SJCRH30 (cell line): ENCODE data around the gene FBXO24. TPM values are rescaled to one million over a fixed set of nuclear protein-coding genes. Genes with fewer than 3 reads are reported as not detected.

Source experiments
- DNase-seq, 2 experiments: peaks; one replicate each; pipeline ENCODE4 v3.0.0-alpha.2; 2015 to 2020
- H3K27ac ChIP-seq: fragments of 250-450 bp; sonication (Bioruptor Pico); 2 replicates; pipeline ENCODE4 v1.5.1; 2020; ENCODE audit warnings: mild to moderate bottlenecking, moderate library complexity
- H3K27me3 ChIP-seq: fragments of 250-450 bp; sonication (Bioruptor Pico); 2 replicates; pipeline ENCODE4 v1.5.1; 2020; ENCODE audit warnings: mild to moderate bottlenecking, moderate library complexity
- H3K36me3 ChIP-seq: fragments of 250-450 bp; sonication (Bioruptor Pico); 2 replicates; pipeline ENCODE4 v1.5.1; 2020; ENCODE audit warnings: mild to moderate bottlenecking, moderate library complexity
- H3K4me1 ChIP-seq: fragments of 250-450 bp; sonication (Bioruptor Pico); 2 replicates; pipeline ENCODE4 v1.5.1; 2020; ENCODE audit warnings: mild to moderate bottlenecking, moderate library complexity
- H3K4me3 ChIP-seq: fragments of 250-450 bp; sonication (Bioruptor Pico); 2 replicates; pipeline ENCODE4 v1.5.1; 2020; ENCODE audit warnings: mild to moderate bottlenecking, moderate library complexity
- H3K9me3 ChIP-seq: fragments of 250-450 bp; sonication (Bioruptor Pico); replicated peaks from 2 replicates; pipeline ENCODE4 v1.5.1; 2020; ENCODE audit warnings: mild to moderate bottlenecking, moderate library complexity
- total RNA-seq: library from RNA; depleted of rRNA; stranded (reverse); fragments of >200 nt; shearing (Covaris generic); gene quantifications from 2 replicates; pipeline ENCODE4 v1.2.3, GENCODE V29; 2014

Gene FBXO24
- total RNA-seq, 1 experiment from 2014 or later, result not detected

DNA sequence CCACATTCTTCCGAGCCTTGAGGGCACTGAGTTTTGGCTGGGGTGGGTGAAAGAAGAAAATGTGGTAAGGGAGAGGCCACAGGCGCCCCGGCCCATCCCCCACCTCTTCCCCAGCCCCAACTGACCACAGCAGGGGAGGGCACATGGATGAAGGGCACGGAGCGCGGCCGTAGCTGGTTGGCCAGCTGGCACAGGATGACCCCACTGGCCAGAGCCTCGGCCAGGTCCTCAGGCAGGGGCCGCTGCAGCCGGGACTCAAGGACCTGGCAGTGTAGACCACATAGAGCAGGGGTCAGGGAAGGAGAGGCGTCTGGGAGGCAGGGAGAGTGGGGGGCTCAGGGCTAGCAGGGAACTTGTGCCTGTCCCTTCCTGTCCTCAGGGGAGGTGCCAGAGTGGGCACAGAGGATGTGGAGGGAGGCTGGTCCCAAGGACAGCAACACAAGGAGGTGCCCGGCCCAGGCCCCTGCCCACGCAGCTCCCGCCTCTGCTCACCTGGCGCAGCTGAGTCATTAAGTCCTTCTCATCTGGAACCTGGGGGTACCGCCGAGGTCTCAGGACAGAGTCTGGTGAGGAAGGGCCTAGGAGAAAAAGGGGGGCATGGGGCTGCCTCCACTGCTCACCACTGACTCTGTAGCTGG, 10.3 kb upstream of the FBXO24 start:
- Histone ChIP-seq H3K36me3 (peaks cover 47% of the 10 kb centered on the region), H3K4me3 (no peak overlapping the region), H3K27ac (no peak overlapping the region), H3K27me3 (no peaks in the 10 kb centered on the region), H3K4me1 (no peaks in the 10 kb centered on the region), H3K9me3 (no peaks in the 10 kb centered on the region)
- no peak for DNase-seq

DNA sequence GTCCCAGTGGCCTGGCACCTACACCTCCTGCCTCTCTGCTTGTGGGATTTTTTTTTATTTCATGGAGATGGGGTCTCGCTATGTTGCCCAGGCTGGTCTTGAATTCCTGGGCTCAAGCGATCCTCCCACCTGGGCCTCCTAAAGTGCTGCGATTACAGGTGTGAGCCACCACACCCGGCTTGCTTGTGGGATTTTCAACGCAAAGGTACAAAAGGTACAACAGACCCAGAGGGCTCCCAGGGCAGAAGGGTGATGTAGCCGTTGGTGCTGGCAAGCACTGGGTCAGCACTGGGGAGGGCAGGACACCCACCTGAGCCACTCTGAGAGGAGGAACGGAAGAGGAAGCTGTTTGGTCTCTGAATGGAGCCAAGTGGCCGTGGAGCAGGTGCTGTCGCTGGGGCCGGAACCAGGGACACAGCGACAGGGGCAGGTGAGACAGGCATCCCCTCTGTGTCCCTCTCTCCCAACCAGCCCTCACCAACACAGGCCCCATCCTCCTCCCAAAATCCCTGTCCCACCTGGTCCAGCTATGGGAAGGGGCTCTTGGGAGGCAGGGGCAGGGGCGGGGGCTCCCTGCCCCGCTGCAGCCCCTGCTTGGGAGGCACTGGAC, 9.6 kb upstream of the FBXO24 start:
- Histone ChIP-seq H3K27me3 (no peaks in the 10 kb centered on the region), H3K27ac (no peak overlapping the region), H3K36me3 (peaks cover 53% of the 10 kb centered on the region), H3K4me3 (no peak overlapping the region), H3K4me1 (no peaks in the 10 kb centered on the region), H3K9me3 (no peaks in the 10 kb centered on the region)
- DNase-seq, result no peak

DNA sequence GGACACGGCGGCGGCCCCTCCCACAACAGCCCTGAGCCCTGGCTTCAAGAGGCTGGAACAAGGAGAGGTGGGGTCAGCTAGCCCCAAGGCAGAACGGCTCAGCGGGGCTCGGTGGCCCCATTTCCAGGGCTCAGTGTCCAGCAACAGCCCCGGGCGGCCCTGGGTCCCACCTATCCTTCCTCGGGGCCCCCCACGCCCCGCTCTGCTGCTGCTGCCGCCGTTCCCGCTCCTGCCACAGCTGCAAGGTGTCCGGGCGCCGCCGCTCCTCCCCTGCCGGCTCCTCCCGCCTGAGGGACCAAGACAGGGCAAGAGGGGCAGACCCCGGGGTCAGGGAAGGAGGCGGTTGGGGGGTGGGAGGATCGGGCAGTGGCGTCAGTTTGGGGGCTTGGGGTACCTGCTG, 9.0 kb upstream of the FBXO24 start:
- DNase-seq, result no peak
- peaks cover 56% of the 10 kb centered on the region for H3K36me3 ChIP-seq

DNA sequence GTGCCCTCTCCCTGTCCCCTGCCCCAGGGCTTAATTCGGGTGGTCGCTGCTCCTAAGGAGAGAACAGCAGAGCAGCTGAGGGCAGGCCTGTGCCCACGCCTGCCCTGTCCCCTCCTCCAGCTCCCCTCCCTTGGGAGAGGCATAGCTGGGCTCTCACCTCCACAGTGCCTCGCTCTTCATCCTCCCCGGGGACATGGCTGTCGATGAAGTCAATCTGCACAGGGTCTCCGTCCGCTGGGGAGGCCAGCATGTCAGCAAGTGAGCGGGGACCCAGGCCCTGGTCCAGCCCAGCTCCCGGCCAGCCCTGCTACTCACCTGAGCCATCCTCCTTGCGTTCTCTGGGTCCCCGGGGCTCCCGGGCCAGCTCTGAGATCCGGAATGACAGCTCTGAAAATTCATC, 8.6 kb upstream of the FBXO24 start:
- Histone ChIP-seq H3K27me3 (no peaks in the 10 kb centered on the region), H3K4me3 (no peak overlapping the region), H3K4me1 (no peaks in the 10 kb centered on the region), H3K36me3 (peaks cover 56% of the 10 kb centered on the region), H3K27ac (no peak overlapping the region), H3K9me3 (no peaks in the 10 kb centered on the region)
- no peak for DNase-seq

More for the DNA sequence above, 9.0 kb upstream of the FBXO24 start:
- Histone ChIP-seq H3K27ac (no peak overlapping the region), H3K9me3 (no peaks in the 10 kb centered on the region), H3K4me3 (no peak overlapping the region), H3K27me3 (no peaks in the 10 kb centered on the region), H3K4me1 (no peaks in the 10 kb centered on the region)

DNA sequence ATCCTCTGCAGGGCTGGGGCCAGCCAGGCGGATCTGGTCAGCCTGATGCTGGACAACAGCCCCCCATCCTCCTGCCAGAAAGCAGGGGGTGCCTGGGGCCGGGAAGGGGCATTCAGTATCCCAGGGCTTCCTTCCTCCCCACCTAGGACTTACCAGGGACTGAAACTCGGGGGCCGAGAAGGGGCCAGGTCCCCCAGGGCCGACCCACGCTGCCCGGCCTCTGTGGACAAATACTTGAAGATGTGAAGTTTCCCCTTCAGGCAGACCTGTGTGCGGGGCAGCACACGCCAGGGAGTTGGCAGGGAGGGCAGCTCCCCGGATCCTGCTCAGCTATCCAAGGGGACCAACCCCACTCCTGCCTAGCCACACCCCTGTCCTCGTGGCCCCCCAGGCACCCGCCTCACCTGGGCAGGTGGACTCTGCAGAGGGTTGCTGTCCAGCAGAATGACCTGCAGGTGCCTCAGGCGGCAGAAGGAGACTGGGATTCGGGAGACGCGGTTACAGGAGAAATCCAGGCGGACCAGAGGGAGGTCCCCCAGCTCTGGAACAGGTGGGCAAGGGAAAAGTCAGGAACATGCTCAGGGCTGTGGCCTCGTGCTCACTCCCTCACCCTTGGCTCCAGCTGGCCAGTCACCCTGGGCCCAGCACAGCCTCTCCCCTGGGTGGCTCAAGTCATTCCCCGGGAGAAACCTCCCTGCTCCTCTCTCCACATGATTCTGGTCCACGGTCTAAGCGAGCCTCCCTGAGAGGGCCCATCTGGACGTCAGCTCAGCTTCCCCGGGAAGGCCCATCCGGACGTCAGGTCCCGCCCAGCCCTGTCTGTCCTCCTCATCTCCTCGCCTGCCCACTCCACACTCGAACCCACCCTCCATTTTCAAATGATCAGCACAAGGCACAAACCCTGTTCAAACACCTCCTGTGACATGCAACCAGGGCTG, 7.6 kb upstream of the FBXO24 start:
- Histone ChIP-seq H3K4me3 (no peak overlapping the region), H3K27me3 (no peaks in the 10 kb centered on the region), H3K4me1 (peaks cover 2% of the 10 kb centered on the region), H3K36me3 (peaks cover 56% of the 10 kb centered on the region), H3K9me3 (no peaks in the 10 kb centered on the region), H3K27ac (no peak overlapping the region)
- no peak for DNase-seq

DNA sequence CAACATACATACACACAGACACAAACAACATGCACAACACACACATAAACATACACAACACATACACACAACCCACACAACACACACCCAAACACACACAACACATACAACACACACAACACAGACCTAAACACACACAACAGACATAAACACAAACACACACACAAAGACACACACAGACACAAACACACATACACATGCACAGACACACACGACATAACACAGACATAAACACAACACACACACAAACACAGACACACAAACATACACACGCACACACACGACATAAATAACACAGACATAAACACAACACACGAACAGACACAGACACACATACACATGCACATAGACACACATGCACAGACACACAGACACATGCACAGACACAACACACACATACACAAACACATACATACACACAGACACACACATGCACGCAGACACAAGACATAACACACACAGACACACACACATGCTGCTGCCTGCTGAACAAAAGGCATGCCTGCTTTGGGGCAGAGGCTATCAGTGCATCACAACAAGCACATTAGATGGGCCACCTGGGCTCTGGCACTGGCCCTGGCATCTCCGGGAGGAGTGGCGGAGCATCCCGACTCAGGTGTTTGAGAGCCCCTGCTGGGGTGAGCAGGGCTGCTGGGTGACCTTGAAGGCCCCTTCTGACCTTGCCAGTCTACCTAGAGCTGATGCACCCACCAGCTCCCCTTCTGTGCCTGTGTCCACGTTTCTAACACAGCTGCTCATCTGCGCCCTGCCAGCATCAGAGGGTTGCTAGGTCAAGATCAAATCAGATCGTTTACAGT, 5.5 kb upstream of the FBXO24 start:
- H3K4me1 ChIP-seq, result peaks cover 13% of the 10 kb centered on the region

DNA sequence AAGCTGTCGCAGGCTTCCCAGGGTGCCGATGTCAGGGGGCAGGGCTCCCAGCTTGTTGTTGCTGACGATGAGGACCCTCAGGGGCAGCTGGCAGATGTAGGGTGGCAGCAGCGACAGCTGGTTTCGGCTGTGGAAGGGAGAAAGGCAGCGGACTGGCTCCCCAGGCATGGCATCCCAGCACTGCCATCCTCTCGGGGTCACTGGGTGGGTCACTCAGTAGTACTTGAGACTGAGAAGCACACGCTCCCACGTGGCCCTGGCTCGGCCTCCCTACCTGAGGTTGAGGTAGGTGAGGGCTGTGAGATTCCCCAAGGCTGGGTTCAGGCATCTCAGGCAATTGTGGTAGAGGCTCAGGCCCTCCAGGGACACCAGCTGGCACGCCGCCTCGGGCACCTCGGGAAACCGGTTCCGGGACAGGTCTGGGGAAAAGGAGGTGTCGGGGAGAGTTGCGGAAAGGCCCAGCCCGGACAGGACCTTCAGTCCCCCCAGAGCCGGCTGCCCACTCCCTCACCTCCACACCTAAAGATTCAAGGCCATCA, 4.0 kb upstream of the FBXO24 start:
- H3K9me3 ChIP-seq, result no peaks in the 10 kb centered on the region
- peaks cover 13% of the 10 kb centered on the region for H3K4me1 ChIP-seq
- no peak overlapping the region for H3K27ac ChIP-seq
- H3K4me3 ChIP-seq, result no peak overlapping the region
- no peak for DNase-seq
- H3K27me3 ChIP-seq, result no peaks in the 10 kb centered on the region
- H3K36me3 ChIP-seq, result peaks cover 39% of the 10 kb centered on the region

More for the DNA sequence above, 5.5 kb upstream of the FBXO24 start:
- Histone ChIP-seq H3K27me3 (no peaks in the 10 kb centered on the region), H3K36me3 (peaks cover 47% of the 10 kb centered on the region), H3K9me3 (no peaks in the 10 kb centered on the region), H3K4me3 (no peak overlapping the region), H3K27ac (no peak overlapping the region)
- no peak for DNase-seq

DNA sequence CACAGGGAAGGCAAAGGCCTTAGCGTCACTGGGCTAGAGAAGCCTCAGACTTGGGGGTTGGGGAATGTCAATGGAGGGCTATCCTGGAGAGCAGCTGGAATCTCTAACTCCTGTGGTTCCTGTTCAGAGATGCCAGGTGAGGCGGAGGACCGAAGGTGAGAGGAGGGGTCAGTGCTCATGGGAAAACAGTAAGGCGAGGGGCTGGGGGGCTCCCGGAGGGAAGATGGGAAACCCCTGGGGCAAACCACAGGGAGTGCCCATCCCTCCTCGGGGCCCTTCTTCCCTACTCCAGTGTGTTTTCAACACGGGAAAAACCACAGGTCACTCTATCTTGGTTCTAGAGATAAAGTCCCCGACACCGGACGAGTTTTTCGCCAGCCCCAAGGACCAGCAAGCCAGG, 3.5 kb upstream of the FBXO24 start:
- DNase-seq, result no peak
- Histone ChIP-seq H3K4me3 (no peak overlapping the region), H3K36me3 (peaks cover 38% of the 10 kb centered on the region), H3K27ac (no peak overlapping the region), H3K9me3 (no peaks in the 10 kb centered on the region), H3K4me1 (peaks cover 13% of the 10 kb centered on the region), H3K27me3 (no peaks in the 10 kb centered on the region)

DNA sequence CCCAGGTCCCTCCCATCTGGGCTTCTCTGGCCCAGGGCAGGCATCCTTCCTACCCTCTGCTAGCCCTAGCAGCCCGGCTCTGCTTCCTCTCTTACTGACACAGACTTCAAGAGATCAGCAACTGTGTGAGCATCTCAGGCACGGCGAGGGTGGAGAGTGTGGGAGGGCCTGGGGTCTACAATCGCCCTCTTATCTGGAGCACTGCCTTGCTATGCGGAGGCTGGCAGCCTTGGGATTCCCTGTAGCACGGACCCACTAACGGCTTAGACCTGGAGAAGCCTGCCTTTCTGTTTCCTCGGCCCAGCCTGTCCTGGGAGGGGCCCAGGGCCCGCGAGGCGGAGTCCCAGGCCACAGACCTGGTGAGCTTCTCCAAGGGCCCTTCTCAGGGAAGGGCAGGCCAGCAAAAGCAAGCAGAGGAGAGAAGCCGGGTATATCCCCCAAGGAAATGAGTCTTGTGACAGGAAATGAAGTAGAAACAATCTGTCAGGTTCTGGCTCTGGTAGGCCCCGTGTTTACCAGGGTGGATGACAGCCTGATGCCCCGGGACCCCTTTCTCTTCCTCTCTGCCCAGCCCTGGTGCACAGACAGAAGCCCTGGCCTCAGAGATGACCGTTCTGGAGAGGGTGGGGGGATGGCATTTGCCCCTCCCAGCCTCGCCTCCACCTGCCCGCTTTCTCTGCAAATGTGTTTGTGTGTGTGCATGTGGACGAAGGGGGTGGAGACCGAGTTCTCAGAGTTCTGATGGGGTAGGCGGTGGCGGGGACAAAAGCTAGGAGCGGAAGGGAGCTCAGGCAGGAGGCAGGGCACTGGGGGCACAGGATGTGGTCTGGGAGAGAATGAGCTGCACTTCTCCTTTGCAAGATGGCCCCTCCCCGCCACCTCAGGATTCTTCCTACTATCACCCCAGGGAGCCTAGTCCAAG, 2.7 kb upstream of the FBXO24 start:
- H3K9me3 ChIP-seq, result no peaks in the 10 kb centered on the region
- no peaks in the 10 kb centered on the region for H3K27me3 ChIP-seq
- H3K27ac ChIP-seq, result peak overlapping the region; percentile 56
- DNase-seq, result no peak
- peaks cover 30% of the 10 kb centered on the region for H3K36me3 ChIP-seq
- peaks cover 13% of the 10 kb centered on the region for H3K4me1 ChIP-seq
- peak overlapping the region; percentile 31 for H3K4me3 ChIP-seq

DNA sequence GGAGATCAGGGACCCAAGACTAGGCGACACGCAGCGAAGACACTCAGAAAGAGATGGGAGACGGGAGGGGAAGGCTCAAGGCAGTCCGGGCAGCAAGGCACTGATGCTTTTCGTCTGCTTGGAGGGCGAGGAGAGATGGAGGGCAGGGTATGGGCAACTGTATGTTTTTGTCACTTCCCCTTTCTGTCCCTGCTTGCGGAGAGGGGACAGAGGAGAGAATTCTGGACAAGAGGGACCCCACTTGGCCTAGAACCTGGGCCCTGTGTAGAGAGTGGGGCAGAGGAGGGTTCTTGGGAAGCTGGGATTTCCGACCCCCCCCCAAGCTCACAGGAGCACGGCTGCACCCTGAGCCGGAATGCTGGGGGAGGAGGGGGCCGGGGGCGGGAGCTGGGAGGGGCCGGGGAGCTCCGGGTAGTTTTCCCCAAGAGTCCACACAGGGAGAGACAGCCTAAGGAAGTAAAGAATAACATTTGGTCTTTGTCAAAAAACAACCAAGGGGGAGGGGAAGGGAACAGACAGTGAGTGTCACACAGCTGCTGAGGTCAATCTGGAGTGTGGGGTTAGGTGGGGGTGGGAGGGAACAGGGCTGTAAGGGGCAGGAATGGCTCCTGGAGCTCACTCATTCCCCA, 2.0 kb upstream of the FBXO24 start:
- Histone ChIP-seq H3K4me3 (peak overlapping the region; percentile 83), H3K9me3 (no peaks in the 10 kb centered on the region)
- peak; percentile 78 to 91 for DNase-seq

DNA sequence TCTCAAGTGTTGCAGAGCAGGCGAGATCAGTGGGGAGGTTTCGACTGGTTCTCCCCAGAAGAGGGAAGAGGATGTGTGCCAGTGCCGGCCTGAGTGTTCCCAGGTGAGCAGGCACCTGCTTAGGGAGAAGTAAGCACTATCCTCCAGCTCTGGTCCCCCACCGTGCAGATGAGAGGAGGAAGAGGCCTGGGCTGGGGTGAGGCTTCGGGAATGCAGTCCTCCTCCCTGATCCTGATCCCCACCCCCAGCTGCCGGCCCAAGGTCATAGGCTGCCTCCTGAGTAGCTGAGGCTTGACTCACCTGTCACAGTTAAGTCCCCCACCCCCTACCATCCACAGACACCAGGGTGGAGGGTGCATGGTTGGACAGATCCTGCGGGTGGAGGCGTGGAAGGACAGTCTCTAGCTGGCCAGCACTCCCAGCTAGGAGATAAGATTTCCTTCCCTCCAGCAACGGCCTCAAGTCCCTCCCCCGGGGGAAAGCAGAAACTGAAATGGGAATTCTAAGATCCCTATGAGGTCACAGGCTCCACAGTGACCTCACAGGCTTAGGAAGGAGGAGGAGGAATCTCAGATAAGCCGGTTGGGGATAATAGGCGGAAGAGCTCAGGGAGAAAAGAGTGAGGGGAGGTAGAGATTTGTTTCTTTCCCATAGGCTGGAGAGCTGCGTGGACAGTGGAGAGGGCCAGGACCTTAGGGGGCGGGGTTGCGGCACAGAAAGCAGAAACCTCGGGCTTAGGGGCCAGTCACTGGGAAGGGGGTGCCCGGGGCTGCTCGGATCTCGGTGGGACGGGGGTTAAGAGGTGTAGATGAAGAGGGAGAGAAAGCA, 1.2 kb upstream of the FBXO24 start:
- peaks cover 21% of the 10 kb centered on the region for H3K36me3 ChIP-seq
- no peaks in the 10 kb centered on the region for H3K9me3 ChIP-seq
- peak overlapping the region; percentile 83 for H3K4me3 ChIP-seq
- H3K27ac ChIP-seq, result peak overlapping the region; percentile 86
- H3K27me3 ChIP-seq, result no peaks in the 10 kb centered on the region
- peaks cover 13% of the 10 kb centered on the region for H3K4me1 ChIP-seq
- DNase-seq, result peak; percentile 63 to 79

More for the DNA sequence above, 2.0 kb upstream of the FBXO24 start:
- H3K4me1 ChIP-seq, result peaks cover 13% of the 10 kb centered on the region
- H3K36me3 ChIP-seq, result peaks cover 23% of the 10 kb centered on the region
- peak overlapping the region; percentile 86 for H3K27ac ChIP-seq
- no peaks in the 10 kb centered on the region for H3K27me3 ChIP-seq

DNA sequence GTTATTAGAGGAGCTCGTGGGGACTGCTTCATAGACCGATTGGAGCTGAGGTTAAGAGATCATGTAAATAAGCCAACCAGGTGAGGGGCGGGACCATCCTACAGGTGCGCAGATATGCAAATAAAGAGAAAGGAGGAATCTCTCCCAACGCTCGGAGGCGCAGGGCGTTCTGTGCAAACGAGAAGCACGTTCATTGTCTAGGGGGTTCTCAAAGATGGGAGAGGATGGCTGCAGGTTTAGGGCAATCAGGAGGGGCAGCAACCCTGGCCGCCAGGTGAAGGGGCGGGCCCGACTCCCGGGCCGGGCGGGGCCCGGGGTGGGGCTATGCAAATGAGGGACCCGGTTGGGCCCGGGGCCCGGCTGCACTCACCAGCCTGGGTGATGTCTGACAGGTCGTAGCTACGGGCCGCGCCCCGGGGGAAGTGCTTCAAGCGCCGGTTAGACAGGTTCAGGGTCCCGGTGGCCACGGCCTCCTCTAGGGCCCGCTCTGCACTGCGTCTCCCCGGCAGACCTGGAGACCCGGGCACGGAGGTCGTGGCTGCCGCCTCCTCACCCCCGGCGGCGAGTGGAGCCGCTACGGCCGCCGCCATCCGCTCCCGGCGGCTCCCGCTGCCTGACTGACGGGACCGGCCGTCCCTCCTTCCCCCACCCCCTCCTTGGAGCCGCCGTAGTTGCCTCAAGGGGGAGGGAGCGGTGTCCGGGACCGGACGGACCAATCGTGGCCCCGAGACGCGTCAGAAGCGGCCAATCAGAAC, 440 bp upstream of the FBXO24 start, which contains the start of gene LRCH4:
LRCH4 (minus strand) TSS at position 619 of the 755 bp plus-strand sequence; CDS start at position 590, 29 bp downstream.
- H3K36me3 ChIP-seq, result peaks cover 13% of the 10 kb centered on the region
- H3K27ac ChIP-seq, result peak within 1 kb of the TSS; percentile 86
- no peaks in the 10 kb centered on the region for H3K27me3 ChIP-seq
- H3K9me3 ChIP-seq, result no peaks in the 10 kb centered on the region
- peaks cover 13% of the 10 kb centered on the region for H3K4me1 ChIP-seq
- H3K4me3 ChIP-seq, result peak within 1 kb of the TSS; percentile 83
- peak in 1 of 2 experiments; percentile 59 for DNase-seq
